Measurements from ENCODE around the gene FAM53B.
A peak's percentile ranks its signal among the peaks of the same experiment; 100 is the strongest.

The FAM53B gene

DNA sequence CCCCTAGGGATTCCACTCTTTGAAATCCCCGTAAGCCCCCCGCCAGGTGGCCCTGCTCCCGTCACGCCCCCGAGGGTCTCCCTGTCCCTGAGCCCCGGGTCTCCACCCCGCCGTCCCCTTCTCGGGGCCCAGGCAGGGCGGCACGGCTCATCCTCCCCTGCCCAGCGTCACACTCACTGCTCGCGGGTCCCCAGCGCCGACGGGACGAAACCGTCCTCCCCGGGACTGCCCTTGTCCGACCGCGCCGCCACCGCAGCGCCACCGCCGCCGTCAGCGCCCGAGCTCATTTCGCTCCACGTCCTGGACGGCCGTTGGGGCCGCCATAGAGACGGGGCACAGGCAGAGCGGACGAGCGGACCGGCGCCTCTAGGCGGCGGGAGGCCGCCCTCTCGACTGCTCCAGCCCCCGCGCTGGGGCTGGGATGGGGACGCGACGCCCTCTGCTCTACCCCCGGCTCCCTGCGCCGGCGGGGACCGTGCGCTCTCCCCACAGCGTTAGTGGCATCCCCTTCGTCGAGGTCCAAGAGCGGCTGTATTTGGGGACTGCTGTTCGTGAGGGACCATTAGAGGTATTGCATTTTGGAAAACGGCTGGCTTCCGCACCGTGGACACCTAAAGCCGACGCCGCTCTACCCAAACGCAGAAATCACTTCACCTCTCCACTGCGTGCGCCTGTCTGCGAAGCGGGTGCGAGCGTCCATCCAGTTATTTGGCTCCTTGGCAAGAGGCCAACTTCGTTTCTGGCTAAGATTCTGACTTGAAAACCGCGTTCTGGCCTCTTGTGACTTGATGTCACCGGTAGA is 47.6 kb upstream of the FAM53B start, which contains the start of gene EEF1AKMT2 (continued):
- TF ChIP-seq REPIN1 (tag by site-specific recombination; IDR thresholded peaks at IDR 0.05; ENCODE audit: low read depth), result no peak; the same call in 1 of the 2 replicates
- TF ChIP-seq ZNF843 (tag by site-specific recombination; IDR thresholded peaks at IDR 0.05), result peak; percentile 75
- peak; percentile 75; the same call in 1 of the 2 replicates for TF ChIP-seq KLF16 (tag by site-specific recombination; IDR thresholded peaks at IDR 0.05)
- no peak for TF ChIP-seq GLI2 (tag by site-specific recombination; IDR thresholded peaks at IDR 0.05; ENCODE audit: borderline replicate concordance, low read depth)
- TF ChIP-seq PATZ1 (tag by site-specific recombination; IDR thresholded peaks at IDR 0.05), result peak; percentile 96
- TF ChIP-seq ZBTB7A (tag by site-specific recombination; IDR thresholded peaks at IDR 0.05; ENCODE audit: low read depth), result peak; percentile 49; the same call in 1 of the 2 replicates
- TF ChIP-seq, protein P1, sequence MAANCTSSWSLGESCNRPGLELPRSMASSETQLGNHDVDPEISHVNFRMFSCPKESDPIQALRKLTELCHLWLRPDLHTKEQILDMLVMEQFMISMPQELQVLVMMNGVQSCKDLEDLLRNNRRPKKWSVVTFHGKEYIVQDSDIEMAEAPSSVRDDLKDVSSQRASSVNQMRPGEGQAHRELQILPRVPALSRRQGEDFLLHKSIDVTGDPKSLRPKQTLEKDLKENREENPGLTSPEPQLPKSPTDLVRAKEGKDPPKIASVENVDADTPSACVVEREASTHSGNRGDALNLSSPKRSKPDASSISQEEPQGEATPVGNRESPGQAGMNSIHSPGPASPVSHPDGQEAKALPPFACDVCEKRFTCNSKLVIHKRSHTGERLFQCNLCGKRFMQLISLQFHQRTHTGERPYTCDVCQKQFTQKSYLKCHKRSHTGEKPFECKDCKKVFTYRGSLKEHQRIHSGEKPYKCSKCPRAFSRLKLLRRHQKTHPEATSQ (tag by site-specific recombination; IDR thresholded peaks at IDR 0.05), result peak; percentile 91; the same call in 1 of the 2 replicates
- no peak for TF ChIP-seq ZNF37A (tag by site-specific recombination; IDR thresholded peaks at IDR 0.05)
- peak; percentile 73 for TF ChIP-seq ZNF777 (tag by site-specific recombination; IDR thresholded peaks at IDR 0.05; ENCODE audit: borderline replicate concordance)
- no peak for TF ChIP-seq SCRT1 (tag by site-specific recombination; IDR thresholded peaks at IDR 0.05; ENCODE audit: borderline replicate concordance)
- no peak for TF ChIP-seq ZNF175 (tag by site-specific recombination; IDR thresholded peaks at IDR 0.05)
- TF ChIP-seq, protein P2, sequence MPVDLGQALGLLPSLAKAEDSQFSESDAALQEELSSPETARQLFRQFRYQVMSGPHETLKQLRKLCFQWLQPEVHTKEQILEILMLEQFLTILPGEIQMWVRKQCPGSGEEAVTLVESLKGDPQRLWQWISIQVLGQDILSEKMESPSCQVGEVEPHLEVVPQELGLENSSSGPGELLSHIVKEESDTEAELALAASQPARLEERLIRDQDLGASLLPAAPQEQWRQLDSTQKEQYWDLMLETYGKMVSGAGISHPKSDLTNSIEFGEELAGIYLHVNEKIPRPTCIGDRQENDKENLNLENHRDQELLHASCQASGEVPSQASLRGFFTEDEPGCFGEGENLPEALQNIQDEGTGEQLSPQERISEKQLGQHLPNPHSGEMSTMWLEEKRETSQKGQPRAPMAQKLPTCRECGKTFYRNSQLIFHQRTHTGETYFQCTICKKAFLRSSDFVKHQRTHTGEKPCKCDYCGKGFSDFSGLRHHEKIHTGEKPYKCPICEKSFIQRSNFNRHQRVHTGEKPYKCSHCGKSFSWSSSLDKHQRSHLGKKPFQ (tag by site-specific recombination; IDR thresholded peaks at IDR 0.05), result no peak; the same call in 1 of the 2 replicates
- TF ChIP-seq ZBTB11 (tag by site-specific recombination; conservative IDR thresholded peaks at IDR 0.05; ENCODE audit: low read depth), result peak; percentile 93
- TF ChIP-seq, protein P3, sequence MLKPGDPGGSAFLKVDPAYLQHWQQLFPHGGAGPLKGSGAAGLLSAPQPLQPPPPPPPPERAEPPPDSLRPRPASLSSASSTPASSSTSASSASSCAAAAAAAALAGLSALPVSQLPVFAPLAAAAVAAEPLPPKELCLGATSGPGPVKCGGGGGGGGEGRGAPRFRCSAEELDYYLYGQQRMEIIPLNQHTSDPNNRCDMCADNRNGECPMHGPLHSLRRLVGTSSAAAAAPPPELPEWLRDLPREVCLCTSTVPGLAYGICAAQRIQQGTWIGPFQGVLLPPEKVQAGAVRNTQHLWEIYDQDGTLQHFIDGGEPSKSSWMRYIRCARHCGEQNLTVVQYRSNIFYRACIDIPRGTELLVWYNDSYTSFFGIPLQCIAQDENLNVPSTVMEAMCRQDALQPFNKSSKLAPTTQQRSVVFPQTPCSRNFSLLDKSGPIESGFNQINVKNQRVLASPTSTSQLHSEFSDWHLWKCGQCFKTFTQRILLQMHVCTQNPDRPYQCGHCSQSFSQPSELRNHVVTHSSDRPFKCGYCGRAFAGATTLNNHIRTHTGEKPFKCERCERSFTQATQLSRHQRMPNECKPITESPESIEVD (tag by site-specific recombination; IDR thresholded peaks at IDR 0.05), result no peak
- TF ChIP-seq MEIS1 (CRISPR knock-in tag; IDR thresholded peaks at IDR 0.05; ENCODE audit: borderline replicate concordance), result no peak; the same call in 1 of the 2 replicates
- no peak for TF ChIP-seq ZNF174 (tag by site-specific recombination; IDR thresholded peaks at IDR 0.05)
- peak; percentile 8; the same call in 1 of the 2 replicates for TF ChIP-seq ZNF221 (tag by site-specific recombination; IDR thresholded peaks at IDR 0.05; ENCODE audit: borderline replicate concordance)
- TF ChIP-seq GLIS1 (tag by site-specific recombination; IDR thresholded peaks at IDR 0.05), result no peak; the same call in 1 of the 2 replicates
- TF ChIP-seq YY2 (tag by site-specific recombination; IDR thresholded peaks at IDR 0.05), result peak; percentile 83
- no peak for TF ChIP-seq ZNF157 (tag by site-specific recombination; IDR thresholded peaks at IDR 0.05)
- TF ChIP-seq IKZF3 (tag by site-specific recombination; IDR thresholded peaks at IDR 0.05), result 0 out of 2 replicates have a peak, but pooled peaks have one; percentile 4
- TF ChIP-seq ZNF658 (tag by site-specific recombination; IDR thresholded peaks at IDR 0.05), result no peak
- peak; percentile 78 for TF ChIP-seq ZBTB8A (tag by site-specific recombination; IDR thresholded peaks at IDR 0.05)
- TF ChIP-seq, protein P4, sequence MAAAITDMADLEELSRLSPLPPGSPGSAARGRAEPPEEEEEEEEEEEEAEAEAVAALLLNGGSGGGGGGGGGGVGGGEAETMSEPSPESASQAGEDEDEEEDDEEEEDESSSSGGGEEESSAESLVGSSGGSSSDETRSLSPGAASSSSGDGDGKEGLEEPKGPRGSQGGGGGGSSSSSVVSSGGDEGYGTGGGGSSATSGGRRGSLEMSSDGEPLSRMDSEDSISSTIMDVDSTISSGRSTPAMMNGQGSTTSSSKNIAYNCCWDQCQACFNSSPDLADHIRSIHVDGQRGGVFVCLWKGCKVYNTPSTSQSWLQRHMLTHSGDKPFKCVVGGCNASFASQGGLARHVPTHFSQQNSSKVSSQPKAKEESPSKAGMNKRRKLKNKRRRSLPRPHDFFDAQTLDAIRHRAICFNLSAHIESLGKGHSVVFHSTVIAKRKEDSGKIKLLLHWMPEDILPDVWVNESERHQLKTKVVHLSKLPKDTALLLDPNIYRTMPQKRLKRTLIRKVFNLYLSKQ (tag by site-specific recombination; IDR thresholded peaks at IDR 0.05; ENCODE audit: borderline replicate concordance), result no peak
- TF ChIP-seq ZNF223 (tag by site-specific recombination; IDR thresholded peaks at IDR 0.05), result peak; percentile 72; the same call in 1 of the 2 replicates
